ENCODE data around the gene C1QA. TPM values are rescaled to one million over a fixed set of nuclear protein-coding genes. Genes with fewer than 3 reads are reported as not detected.

C1QA gene
- polyA plus RNA-seq, 1 donor (not counting 4 experiments of a cell fraction or from before 2014, with no cell fraction given) = not detected

- dilution Hi-C loops (cut with MboI; ENCODE audit: extremely low pct_ligation_motif_present, low sequenced_read_pairs) = no loop called here
- H3K27ac ChIP-seq (ENCODE audit: control insufficient read depth, insufficient read depth, low read length) = no peak overlapping the region
- H3K9me1 ChIP-seq (ENCODE audit: control insufficient read depth, extremely low read depth, insufficient read depth, low read length) = no peaks in the 10 kb centered on the region
- no peaks in the 10 kb centered on the region for H3K36me3 ChIP-seq (ENCODE audit: control insufficient read depth in 2 of 2, extremely low read depth in 1 of 2, insufficient read depth in 2 of 2, low read length in 2 of 2)
- no peak for TF ChIP-seq CTCF (optimal IDR thresholded peaks at IDR 0.05 in 1 of 3, IDR thresholded peaks at IDR 0.05 in 1 of 3, conservative IDR thresholded peaks at IDR 0.05 in 1 of 3; ENCODE audit: extremely low read depth in 1 of 3, insufficient read depth in 2 of 3, low read length in 3 of 3)
- TF ChIP-seq EZH2 (IDR thresholded peaks at IDR 0.05; ENCODE audit: low read length) = no peak
- no peaks in the 10 kb centered on the region for H3K4me1 ChIP-seq (ENCODE audit: control insufficient read depth, extremely low read depth, insufficient read depth, low read length)
- no peak overlapping the region for H3K4me2 ChIP-seq (ENCODE audit: control insufficient read depth, extremely low read depth, insufficient read depth, low read depth, low read length)
- H3K79me2 ChIP-seq (ENCODE audit: control insufficient read depth, insufficient read depth, low read length) = no peaks in the 10 kb centered on the region
- H4K20me1 ChIP-seq (ENCODE audit: control insufficient read depth, extremely low read depth, insufficient read depth, low read length) = peaks cover 3% of the 10 kb centered on the region
- no peak overlapping the region for H2AFZ ChIP-seq (ENCODE audit: control insufficient read depth, low read length)
- FAIRE-seq (no peak), DNase-seq (ENCODE audit: low read depth, low spot score) (no peak)
- no peaks in the 10 kb centered on the region for H3K27me3 ChIP-seq (ENCODE audit: control insufficient read depth, extremely low read depth, insufficient read depth, low read length)
- H3K4me3 ChIP-seq (ENCODE audit: control insufficient read depth in 2 of 3, extremely low read depth in 1 of 3, insufficient read depth in 2 of 3, low read depth in 1 of 3, low read length in 3 of 3) = no peak overlapping the region
- H3K9ac ChIP-seq (ENCODE audit: control insufficient read depth, extremely low read depth, insufficient read depth, low read length) = no peak overlapping the region
- H3K9me3 ChIP-seq (ENCODE audit: control insufficient read depth, low read depth, low read length) = no peaks in the 10 kb centered on the region
These were observed 9.5 kb downstream of the C1QA start for GRCh38 chr1:22645931-22646330.

DNA sequence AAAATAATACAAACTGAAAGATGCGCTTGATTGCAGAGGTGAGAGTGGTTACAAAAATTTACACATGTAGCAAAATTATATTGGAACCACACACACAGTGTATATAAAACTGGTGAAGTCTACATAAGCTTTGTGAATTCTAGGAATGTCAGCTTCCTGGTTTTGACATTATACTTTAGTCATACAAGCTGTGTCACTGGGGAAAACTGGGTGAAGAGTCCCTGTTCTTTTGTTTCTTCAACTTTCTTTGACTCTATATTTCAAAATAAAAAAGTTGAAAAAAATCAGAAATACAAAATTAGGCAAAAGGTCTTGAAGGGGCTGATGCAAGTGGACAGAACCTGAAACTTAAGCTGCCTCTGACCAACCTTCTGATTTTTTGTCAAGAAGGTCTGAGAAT lies 10.0 kb downstream of the C1QA start:
- FAIRE-seq = no peak
- no peak for DNase-seq (ENCODE audit: low read depth, low spot score)
- dilution Hi-C loops (cut with MboI; ENCODE audit: extremely low pct_ligation_motif_present, low sequenced_read_pairs) = no loop called here
- no peak overlapping the region for H2AFZ ChIP-seq (ENCODE audit: control insufficient read depth, low read length)
- H3K36me3 ChIP-seq (ENCODE audit: control insufficient read depth in 2 of 2, extremely low read depth in 1 of 2, insufficient read depth in 2 of 2, low read length in 2 of 2) = no peaks in the 10 kb centered on the region
- no peak overlapping the region for H3K9ac ChIP-seq (ENCODE audit: control insufficient read depth, extremely low read depth, insufficient read depth, low read length)
- H3K27ac ChIP-seq (ENCODE audit: control insufficient read depth, insufficient read depth, low read length) = no peak overlapping the region
- no peaks in the 10 kb centered on the region for H3K27me3 ChIP-seq (ENCODE audit: control insufficient read depth, extremely low read depth, insufficient read depth, low read length)
- H3K4me1 ChIP-seq (ENCODE audit: control insufficient read depth, extremely low read depth, insufficient read depth, low read length) = no peaks in the 10 kb centered on the region
- TF ChIP-seq EZH2 (IDR thresholded peaks at IDR 0.05; ENCODE audit: low read length) (no peak), CTCF (optimal IDR thresholded peaks at IDR 0.05 in 1 of 3, IDR thresholded peaks at IDR 0.05 in 1 of 3, conservative IDR thresholded peaks at IDR 0.05 in 1 of 3; ENCODE audit: extremely low read depth in 1 of 3, insufficient read depth in 2 of 3, low read length in 3 of 3) (no peak)
- H3K9me3 ChIP-seq (ENCODE audit: control insufficient read depth, low read depth, low read length) = no peaks in the 10 kb centered on the region
- H3K79me2 ChIP-seq (ENCODE audit: control insufficient read depth, insufficient read depth, low read length) = no peaks in the 10 kb centered on the region
- no peak overlapping the region for H3K4me3 ChIP-seq (ENCODE audit: control insufficient read depth in 2 of 3, extremely low read depth in 1 of 3, insufficient read depth in 2 of 3, low read depth in 1 of 3, low read length in 3 of 3)
- H3K9me1 ChIP-seq (ENCODE audit: control insufficient read depth, extremely low read depth, insufficient read depth, low read length) = no peaks in the 10 kb centered on the region
- H3K4me2 ChIP-seq (ENCODE audit: control insufficient read depth, extremely low read depth, insufficient read depth, low read depth, low read length) = no peak overlapping the region
- peaks cover 3% of the 10 kb centered on the region for H4K20me1 ChIP-seq (ENCODE audit: control insufficient read depth, extremely low read depth, insufficient read depth, low read length)

Measured in keratinocyte (primary cell).